Tibial nerve (tissue), 4 donors: ENCODE data around the gene CSPG5.

Source experiments
- CTCF ChIP-seq, 5 experiments: fragments of 200-600 bp in 3 of 5; fragments of 450-650 bp in 2 of 5; sonication (generic) in 3 of 5; IDR thresholded peaks; one replicate each; pipeline ENCODE4 v1.5.1; 2016 to 2019; ENCODE audit warnings: antibody characterized with exemption in 5 of 5, mild to moderate bottlenecking in 3 of 5, moderate library complexity in 2 of 5
- EP300 ChIP-seq, 2 donors: sonication (generic); formaldehyde crosslinking; IDR thresholded peaks; one replicate each; pipeline ENCODE4 v1.6.1; 2017; ENCODE audit warnings: antibody characterized with exemption in 2 of 2, mild to moderate bottlenecking in 1 of 2

- TF ChIP-seq CTCF (IDR thresholded peaks at IDR 0.05) (no peak), EP300 (IDR thresholded peaks at IDR 0.05) (no peak)
Measured at GRCh38 chr3:47611576-47611975, 32.9 kb upstream of the CSPG5 start.
